A673 (cell line): ENCODE results near the gene NCAPH2. TPM values are rescaled to one million over a fixed set of nuclear protein-coding genes. Genes with fewer than 3 reads are reported as not detected.
A peak's percentile ranks its signal among the peaks of the same experiment; 100 is the strongest.

ENCODE experiments used
- BruUV-seq: library from RNA; stranded (reverse); fragments of 400-500 nt; replicated peaks from 2 replicates; lab custom pipeline; 2021; lab: Mats Ljungman, UMichigan
- CTCF ChIA-PET: fragments of 300-600 bp; sonication (Branson Sonifier 250); formaldehyde crosslinking; loops from one replicate; lab custom pipeline; 2022; ENCODE audit warnings: antibody characterized with exemption; lab: Charles Lee
- POLR2A ChIA-PET: fragments of 300-600 bp; sonication (Branson Sonifier 250); formaldehyde crosslinking; loops from one replicate; lab custom pipeline; 2022; ENCODE audit warnings: antibody characterized with exemption; ENCODE audit not compliant: low non-redundant PET; lab: Charles Lee
- DNase-seq: peaks from one replicate; pipeline ENCODE4 v3.0.0-alpha.2; 2015; ENCODE audit warnings: low spot score
- H3K27ac ChIP-seq: fragments of 200-600 bp; sonication (generic); 2 replicates; pipeline ENCODE4 v1.5.1; 2016; ENCODE audit warnings: mixed run types, low read depth, mild to moderate bottlenecking, mixed read lengths, antibody characterized with exemption, low read length; ENCODE audit not compliant: poor library complexity, severe bottlenecking
- H3K27me3 ChIP-seq: fragments of 200-600 bp; sonication (generic); replicated peaks from 2 replicates; pipeline ENCODE4 v1.6.1; 2017; ENCODE audit warnings: mixed run types, low read depth, mild to moderate bottlenecking, mixed read lengths, antibody characterized with exemption, low read length; ENCODE audit not compliant: insufficient read depth, poor library complexity
- H3K36me3 ChIP-seq: fragments of 200-600 bp; sonication (generic); 2 replicates; pipeline ENCODE4 v1.6.1; 2016; ENCODE audit warnings: mixed run types, mild to moderate bottlenecking, mixed read lengths, antibody characterized with exemption, low read length; ENCODE audit not compliant: insufficient read depth, poor library complexity, severe bottlenecking
- H3K4me1 ChIP-seq: fragments of 200-600 bp; sonication (generic); 2 replicates; pipeline ENCODE4 v1.6.1; 2017; ENCODE audit warnings: mixed run types, mild to moderate bottlenecking, mixed read lengths, antibody characterized with exemption, low read length; ENCODE audit not compliant: insufficient read depth, poor library complexity, severe bottlenecking
- H3K4me3 ChIP-seq: fragments of 200-600 bp; sonication (generic); 2 replicates; pipeline ENCODE4 v1.5.1; 2016; ENCODE audit warnings: low read depth, mixed run types, mild to moderate bottlenecking, mixed read lengths, low read length; ENCODE audit not compliant: poor library complexity, severe bottlenecking
- H3K9me3 ChIP-seq: fragments of 200-600 bp; sonication (generic); 2 replicates; pipeline ENCODE4 v1.6.1; 2016; ENCODE audit warnings: mixed run types, low read depth, mild to moderate bottlenecking, mixed read lengths, antibody characterized with exemption, low read length; ENCODE audit not compliant: poor library complexity, severe bottlenecking
- CTCF ChIP-seq: fragments of 300-800, 200-600 bp; sonication (generic); conservative IDR thresholded peaks from 2 replicates; pipeline ENCODE4 v1.5.1; 2017; ENCODE audit warnings: low read depth, mild to moderate bottlenecking, antibody characterized with exemption, low read length, moderate library complexity, mixed read lengths
- EZH2 ChIP-seq: fragments of 200-600 bp; sonication (generic); IDR thresholded peaks from 2 replicates; pipeline ENCODE4 v1.6.1; 2017; ENCODE audit warnings: borderline replicate concordance, low read depth, mild to moderate bottlenecking, mixed read lengths, antibody characterized with exemption, low read length; ENCODE audit not compliant: poor library complexity, severe bottlenecking
- intact Hi-C: fragments of 100-400 bp; cut with micrococcal nuclease; formaldehyde crosslinking; loops from one replicate; pipeline ENCODE4 v1.10.0; 2022; ENCODE audit not compliant: unreplicated experiment
- total RNA-seq: library from RNA; stranded (reverse); gene quantifications from 2 replicates; pipeline ENCODE4 v1.2.3, GENCODE V29; 2021

Gene NCAPH2
- total RNA-seq, 1 experiment from 2014 or later: 135 TPM

GRCh38 chr22:50502096-50502495 is 5.9 kb upstream of the NCAPH2 start:
- no peak overlapping the region for H3K4me3 ChIP-seq
- DNase-seq: no peak
- TF ChIP-seq CTCF: no peak
- no peak for TF ChIP-seq EZH2
- ChIA-PET CTCF (no interaction called here), POLR2A (no interaction called here)
- H3K27ac ChIP-seq: no peak overlapping the region
- intact Hi-C loops: no loop called here
- no TSS peak for BruUV-seq
- peaks cover 29% of the 10 kb centered on the region for H3K36me3 ChIP-seq
- no peaks in the 10 kb centered on the region for H3K27me3 ChIP-seq
- no peaks in the 10 kb centered on the region for H3K9me3 ChIP-seq
- peaks cover 10% of the 10 kb centered on the region for H3K4me1 ChIP-seq

- no peak for DNase-seq
- no TSS peak for BruUV-seq
- intact Hi-C loops: no loop called here
- no peaks in the 10 kb centered on the region for H3K9me3 ChIP-seq
- H3K4me3 ChIP-seq: no peak overlapping the region
- ChIA-PET POLR2A (no interaction called here), CTCF (interaction anchor here (0.5 kb wide), 1 partner anchor 10 kb away, joined by 7 read pairs; no protein-coding TSS in a partner anchor)
- H3K4me1 ChIP-seq: peaks cover 10% of the 10 kb centered on the region
- TF ChIP-seq CTCF (no peak), EZH2 (no peak)
- no peak overlapping the region for H3K27ac ChIP-seq
- no peaks in the 10 kb centered on the region for H3K27me3 ChIP-seq
- H3K36me3 ChIP-seq: peaks cover 29% of the 10 kb centered on the region
Measured at GRCh38 chr22:50502628-50503474, 5.2 kb upstream of the NCAPH2 start.

- Histone ChIP-seq H3K4me3 (no peak overlapping the region), H3K27me3 (no peaks in the 10 kb centered on the region), H3K4me1 (peaks cover 7% of the 10 kb centered on the region), H3K27ac (no peak overlapping the region), H3K36me3 (peaks cover 29% of the 10 kb centered on the region), H3K9me3 (no peaks in the 10 kb centered on the region)
- TF ChIP-seq CTCF: no peak
- TF ChIP-seq EZH2: no peak
- ChIA-PET POLR2A (no interaction called here), CTCF (interaction anchor here (0.5 to 0.6 kb wide), 3 partner anchors 11 to 262 kb away, joined by 3 to 6 read pairs (median 3); no protein-coding TSS in a partner anchor)
- DNase-seq: peak; percentile 39
- BruUV-seq: no TSS peak
- intact Hi-C loops: no loop called here
Measured at GRCh38 chr22:50503475-50504145, 4.4 kb upstream of the NCAPH2 start.
